Body of pancreas (tissue), 4 donors: ENCODE results near the gene IBA57.

Source experiments
- POLR2A ChIP-seq, 3 donors: fragments of 450-650 bp; IDR thresholded peaks; one replicate each; pipeline ENCODE4 v1.6.1; 2016; ENCODE audit warnings: antibody characterized with exemption in 3 of 3, mild to moderate bottlenecking in 2 of 3
- TF ChIP-seq, protein P1 (sequence below), 7 experiments: fragments of 450-650 bp in 4 of 7; fragments of 200-600 bp in 3 of 7; sonication (generic) in 3 of 7; IDR thresholded peaks; one replicate each; pipeline ENCODE4 v1.5.1; 2016 to 2019; ENCODE audit warnings: antibody characterized with exemption in 7 of 7

DNA sequence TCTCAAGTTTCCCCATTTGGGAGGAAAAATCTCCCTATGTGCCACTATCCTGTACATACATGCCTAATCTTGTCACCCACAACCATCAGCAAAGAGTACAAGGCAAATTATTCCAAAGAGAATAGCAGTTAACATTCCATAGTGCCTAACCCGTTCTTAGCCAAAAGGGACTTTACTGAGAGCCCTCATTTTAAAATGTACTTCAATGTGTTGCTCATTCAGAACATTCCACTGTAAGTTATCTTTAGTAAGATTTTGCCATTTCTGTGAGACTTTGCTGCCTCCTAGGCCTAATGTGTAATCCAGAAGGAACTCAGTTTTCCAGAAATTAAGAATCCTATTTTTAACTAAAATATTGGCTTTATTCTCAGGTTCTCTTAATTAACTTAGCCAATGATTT, 45.3 kb upstream of the IBA57 start:
- TF ChIP-seq, protein P1, sequence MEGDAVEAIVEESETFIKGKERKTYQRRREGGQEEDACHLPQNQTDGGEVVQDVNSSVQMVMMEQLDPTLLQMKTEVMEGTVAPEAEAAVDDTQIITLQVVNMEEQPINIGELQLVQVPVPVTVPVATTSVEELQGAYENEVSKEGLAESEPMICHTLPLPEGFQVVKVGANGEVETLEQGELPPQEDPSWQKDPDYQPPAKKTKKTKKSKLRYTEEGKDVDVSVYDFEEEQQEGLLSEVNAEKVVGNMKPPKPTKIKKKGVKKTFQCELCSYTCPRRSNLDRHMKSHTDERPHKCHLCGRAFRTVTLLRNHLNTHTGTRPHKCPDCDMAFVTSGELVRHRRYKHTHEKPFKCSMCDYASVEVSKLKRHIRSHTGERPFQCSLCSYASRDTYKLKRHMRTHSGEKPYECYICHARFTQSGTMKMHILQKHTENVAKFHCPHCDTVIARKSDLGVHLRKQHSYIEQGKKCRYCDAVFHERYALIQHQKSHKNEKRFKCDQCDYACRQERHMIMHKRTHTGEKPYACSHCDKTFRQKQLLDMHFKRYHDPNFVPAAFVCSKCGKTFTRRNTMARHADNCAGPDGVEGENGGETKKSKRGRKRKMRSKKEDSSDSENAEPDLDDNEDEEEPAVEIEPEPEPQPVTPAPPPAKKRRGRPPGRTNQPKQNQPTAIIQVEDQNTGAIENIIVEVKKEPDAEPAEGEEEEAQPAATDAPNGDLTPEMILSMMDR (IDR thresholded peaks at IDR 0.05), result no peak
- TF ChIP-seq POLR2A (IDR thresholded peaks at IDR 0.05), result no peak
